HEK293 (cell line): ENCODE measurements around the gene RAD23B.
A peak's percentile ranks its signal among the peaks of the same experiment; 100 is the strongest.

Experiments
- BCL11A ChIP-seq: fragments of 450-650 bp; formaldehyde crosslinking; IDR thresholded peaks from 2 replicates; pipeline ENCODE4 v1.5.1; 2016; ENCODE audit warnings: low read depth, missing biosample characterization, missing genetic modification characterization
- CTCF ChIP-seq: fragments of 450-650 bp; formaldehyde crosslinking; IDR thresholded peaks from 2 replicates; pipeline ENCODE4 v1.5.1; 2016; ENCODE audit warnings: missing biosample characterization, missing genetic modification characterization
- EGR2 ChIP-seq: fragments of 450-650 bp; formaldehyde crosslinking; IDR thresholded peaks from 2 replicates; pipeline ENCODE4 v1.5.1; 2016; ENCODE audit warnings: low read depth, missing biosample characterization, missing genetic modification characterization
- HOXA7 ChIP-seq: sonication (generic); formaldehyde crosslinking; IDR thresholded peaks from 2 replicates; pipeline ENCODE4 v1.8.1; 2022; ENCODE audit warnings: missing genetic modification reagents, borderline replicate concordance
- HOXD13 ChIP-seq: sonication (generic); formaldehyde crosslinking; IDR thresholded peaks from 2 replicates; pipeline ENCODE4 v1.8.0; 2022; ENCODE audit warnings: missing genetic modification reagents, borderline replicate concordance
- KLF16 ChIP-seq: fragments of 450-650 bp; formaldehyde crosslinking; IDR thresholded peaks from 2 replicates; pipeline ENCODE4 v1.5.1; 2017; ENCODE audit warnings: missing biosample characterization, missing genetic modification characterization
- PRDM1 ChIP-seq: fragments of 450-650 bp; formaldehyde crosslinking; IDR thresholded peaks from 2 replicates; pipeline ENCODE4; 2016; ENCODE audit warnings: missing biosample characterization, missing genetic modification characterization
- PRDM10 ChIP-seq: fragments of 450-650 bp; formaldehyde crosslinking; IDR thresholded peaks from 2 replicates; pipeline ENCODE4 v1.5.1; 2016; ENCODE audit warnings: missing biosample characterization, missing genetic modification characterization
- REPIN1 ChIP-seq: fragments of 450-650 bp; formaldehyde crosslinking; IDR thresholded peaks from 2 replicates; pipeline ENCODE4 v1.5.1; 2017; ENCODE audit warnings: missing biosample characterization, missing genetic modification characterization, low read depth
- SCRT2 ChIP-seq: fragments of 450-650 bp; formaldehyde crosslinking; IDR thresholded peaks from 2 replicates; pipeline ENCODE4 v1.5.1; 2016; ENCODE audit warnings: missing biosample characterization, missing genetic modification characterization
- SP7 ChIP-seq: fragments of 450-650 bp; formaldehyde crosslinking; IDR thresholded peaks from 2 replicates; pipeline ENCODE4 v1.5.1; 2016; ENCODE audit warnings: missing biosample characterization, missing genetic modification characterization
- ZBTB26 ChIP-seq: fragments of 450-650 bp; formaldehyde crosslinking; optimal IDR thresholded peaks from 2 replicates; pipeline ENCODE3; 2016; ENCODE audit warnings: missing biosample characterization, mild to moderate bottlenecking, missing genetic modification characterization
- ZBTB8A ChIP-seq: fragments of 450-650 bp; formaldehyde crosslinking; IDR thresholded peaks from 2 replicates; pipeline ENCODE4 v1.5.1; 2016; ENCODE audit warnings: missing biosample characterization, missing genetic modification characterization
- ZEB2 ChIP-seq: fragments of 450-650 bp; formaldehyde crosslinking; IDR thresholded peaks from 2 replicates; pipeline ENCODE4 v1.5.1; 2016; ENCODE audit warnings: missing biosample characterization, missing genetic modification characterization
- ZFHX2 ChIP-seq: fragments of 450-650 bp; formaldehyde crosslinking; conservative IDR thresholded peaks from 2 replicates; pipeline ENCODE4 v1.5.1; 2016; ENCODE audit warnings: missing biosample characterization, missing genetic modification characterization
- ZNF223 ChIP-seq: fragments of 450-650 bp; formaldehyde crosslinking; IDR thresholded peaks from 2 replicates; pipeline ENCODE4 v1.5.1; 2016; ENCODE audit warnings: missing biosample characterization, missing genetic modification characterization
- ZNF324 ChIP-seq: fragments of 450-650 bp; formaldehyde crosslinking; IDR thresholded peaks from 2 replicates; pipeline ENCODE4 v1.5.1; 2016; ENCODE audit warnings: missing biosample characterization, missing genetic modification characterization
- ZNF423 ChIP-seq: fragments of 450-650 bp; formaldehyde crosslinking; IDR thresholded peaks from 2 replicates; pipeline ENCODE4 v1.5.1; 2016; ENCODE audit warnings: missing biosample characterization, missing genetic modification characterization
- ZNF585B ChIP-seq: fragments of 450-650 bp; formaldehyde crosslinking; IDR thresholded peaks from 2 replicates; pipeline ENCODE4 v1.5.1; 2016; ENCODE audit warnings: missing biosample characterization, missing genetic modification characterization
- ZNF600 ChIP-seq: fragments of 450-650 bp; formaldehyde crosslinking; IDR thresholded peaks from 2 replicates; pipeline ENCODE4 v1.5.1; 2016; ENCODE audit warnings: missing biosample characterization, missing genetic modification characterization
- ZNF660 ChIP-seq: fragments of 450-650 bp; IDR thresholded peaks from 2 replicates; pipeline ENCODE4 v1.5.1; 2018; ENCODE audit warnings: missing biosample characterization, mild to moderate bottlenecking, missing genetic modification characterization
- ZNF792 ChIP-seq: fragments of 450-650 bp; formaldehyde crosslinking; IDR thresholded peaks from 2 replicates; pipeline ENCODE4 v1.5.1; 2016; ENCODE audit warnings: missing biosample characterization, missing genetic modification characterization
- TF ChIP-seq, protein P1 (sequence below): fragments of 450-650 bp; formaldehyde crosslinking; IDR thresholded peaks from 2 replicates; pipeline ENCODE4 v1.5.1; 2017; ENCODE audit warnings: missing biosample characterization, missing genetic modification characterization
- TF ChIP-seq, protein P2 (sequence below): fragments of 450-650 bp; formaldehyde crosslinking; conservative IDR thresholded peaks from 2 replicates; pipeline ENCODE4 v1.5.1; 2016; ENCODE audit warnings: low read depth, missing biosample characterization, missing genetic modification characterization

RAD23B gene

GRCh38 chr9:107283623-107284616 is 841 bp downstream of the RAD23B start (continued):
- TF ChIP-seq, protein P1, sequence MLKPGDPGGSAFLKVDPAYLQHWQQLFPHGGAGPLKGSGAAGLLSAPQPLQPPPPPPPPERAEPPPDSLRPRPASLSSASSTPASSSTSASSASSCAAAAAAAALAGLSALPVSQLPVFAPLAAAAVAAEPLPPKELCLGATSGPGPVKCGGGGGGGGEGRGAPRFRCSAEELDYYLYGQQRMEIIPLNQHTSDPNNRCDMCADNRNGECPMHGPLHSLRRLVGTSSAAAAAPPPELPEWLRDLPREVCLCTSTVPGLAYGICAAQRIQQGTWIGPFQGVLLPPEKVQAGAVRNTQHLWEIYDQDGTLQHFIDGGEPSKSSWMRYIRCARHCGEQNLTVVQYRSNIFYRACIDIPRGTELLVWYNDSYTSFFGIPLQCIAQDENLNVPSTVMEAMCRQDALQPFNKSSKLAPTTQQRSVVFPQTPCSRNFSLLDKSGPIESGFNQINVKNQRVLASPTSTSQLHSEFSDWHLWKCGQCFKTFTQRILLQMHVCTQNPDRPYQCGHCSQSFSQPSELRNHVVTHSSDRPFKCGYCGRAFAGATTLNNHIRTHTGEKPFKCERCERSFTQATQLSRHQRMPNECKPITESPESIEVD (tag by site-specific recombination), result peak; percentile 9; the same call in 1 of the 2 replicates
- TF ChIP-seq ZEB2 (tag by site-specific recombination), result 0 out of 2 replicates have a peak, but pooled peaks have one; percentile 45
- TF ChIP-seq ZBTB8A, result 0 out of 2 replicates have a peak, but pooled peaks have one; percentile 1
- TF ChIP-seq CTCF (tag by site-specific recombination), result peak; percentile 30; the same call in 1 of the 2 replicates
- TF ChIP-seq HOXD13 (CRISPR knock-in tag), result peak; percentile 47; the same call in 1 of the 2 replicates
- no peak for TF ChIP-seq ZNF585B (tag by site-specific recombination)
- TF ChIP-seq ZNF423 (tag by site-specific recombination), result 0 out of 2 replicates have a peak, but pooled peaks have one; percentile 39
- peak; percentile 59; the same call in 1 of the 2 replicates for TF ChIP-seq KLF16 (tag by site-specific recombination)
- peak; percentile 43; the same call in 1 of the 2 replicates for TF ChIP-seq ZNF223 (tag by site-specific recombination)
- no peak for TF ChIP-seq REPIN1 (tag by site-specific recombination)
- TF ChIP-seq SCRT2 (tag by site-specific recombination), result peak; percentile 73
- TF ChIP-seq SP7, result peak; percentile 67
- TF ChIP-seq ZFHX2 (tag by site-specific recombination), result peak; percentile 83
- peak; percentile 88 for TF ChIP-seq PRDM10 (tag by site-specific recombination)
- TF ChIP-seq, protein P2, sequence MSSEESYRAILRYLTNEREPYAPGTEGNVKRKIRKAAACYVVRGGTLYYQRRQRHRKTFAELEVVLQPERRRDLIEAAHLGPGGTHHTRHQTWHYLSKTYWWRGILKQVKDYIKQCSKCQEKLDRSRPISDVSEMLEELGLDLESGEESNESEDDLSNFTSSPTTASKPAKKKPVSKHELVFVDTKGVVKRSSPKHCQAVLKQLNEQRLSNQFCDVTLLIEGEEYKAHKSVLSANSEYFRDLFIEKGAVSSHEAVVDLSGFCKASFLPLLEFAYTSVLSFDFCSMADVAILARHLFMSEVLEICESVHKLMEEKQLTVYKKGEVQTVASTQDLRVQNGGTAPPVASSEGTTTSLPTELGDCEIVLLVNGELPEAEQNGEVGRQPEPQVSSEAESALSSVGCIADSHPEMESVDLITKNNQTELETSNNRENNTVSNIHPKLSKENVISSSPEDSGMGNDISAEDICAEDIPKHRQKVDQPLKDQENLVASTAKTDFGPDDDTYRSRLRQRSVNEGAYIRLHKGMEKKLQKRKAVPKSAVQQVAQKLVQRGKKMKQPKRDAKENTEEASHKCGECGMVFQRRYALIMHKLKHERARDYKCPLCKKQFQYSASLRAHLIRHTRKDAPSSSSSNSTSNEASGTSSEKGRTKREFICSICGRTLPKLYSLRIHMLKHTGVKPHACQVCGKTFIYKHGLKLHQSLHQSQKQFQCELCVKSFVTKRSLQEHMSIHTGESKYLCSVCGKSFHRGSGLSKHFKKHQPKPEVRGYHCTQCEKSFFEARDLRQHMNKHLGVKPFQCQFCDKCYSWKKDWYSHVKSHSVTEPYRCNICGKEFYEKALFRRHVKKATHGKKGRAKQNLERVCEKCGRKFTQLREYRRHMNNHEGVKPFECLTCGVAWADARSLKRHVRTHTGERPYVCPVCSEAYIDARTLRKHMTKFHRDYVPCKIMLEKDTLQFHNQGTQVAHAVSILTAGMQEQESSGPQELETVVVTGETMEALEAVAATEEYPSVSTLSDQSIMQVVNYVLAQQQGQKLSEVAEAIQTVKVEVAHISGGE (tag by site-specific recombination), result no peak
- TF ChIP-seq ZBTB26 (tag by site-specific recombination), result peak; percentile 72
- TF ChIP-seq HOXA7 (CRISPR knock-in tag), result 0 out of 2 replicates have a peak, but pooled peaks have one; percentile 24
- no peak for TF ChIP-seq BCL11A (tag by site-specific recombination)
- TF ChIP-seq ZNF600 (tag by site-specific recombination), result 0 out of 2 replicates have a peak, but pooled peaks have one; percentile 36
- TF ChIP-seq ZNF792 (tag by site-specific recombination), result 0 out of 2 replicates have a peak, but pooled peaks have one; percentile 16
- 0 out of 2 replicates have a peak, but pooled peaks have one; percentile 19 for TF ChIP-seq ZNF660
- peak; percentile 80 for TF ChIP-seq EGR2
- TF ChIP-seq ZNF324, result 0 out of 2 replicates have a peak, but pooled peaks have one; percentile 38
- peak; percentile 90 for TF ChIP-seq PRDM1 (tag by site-specific recombination)
